GM21390 (cell line): ENCODE data around the gene ADAMTS2.

ENCODE experiments used
- ATAC-seq: cut with Tn5 transposase; IDR thresholded peaks from one replicate; pipeline ENCODE4 v1.9.1; 2021; ENCODE audit not compliant: unreplicated experiment

Gene ADAMTS2

DNA sequence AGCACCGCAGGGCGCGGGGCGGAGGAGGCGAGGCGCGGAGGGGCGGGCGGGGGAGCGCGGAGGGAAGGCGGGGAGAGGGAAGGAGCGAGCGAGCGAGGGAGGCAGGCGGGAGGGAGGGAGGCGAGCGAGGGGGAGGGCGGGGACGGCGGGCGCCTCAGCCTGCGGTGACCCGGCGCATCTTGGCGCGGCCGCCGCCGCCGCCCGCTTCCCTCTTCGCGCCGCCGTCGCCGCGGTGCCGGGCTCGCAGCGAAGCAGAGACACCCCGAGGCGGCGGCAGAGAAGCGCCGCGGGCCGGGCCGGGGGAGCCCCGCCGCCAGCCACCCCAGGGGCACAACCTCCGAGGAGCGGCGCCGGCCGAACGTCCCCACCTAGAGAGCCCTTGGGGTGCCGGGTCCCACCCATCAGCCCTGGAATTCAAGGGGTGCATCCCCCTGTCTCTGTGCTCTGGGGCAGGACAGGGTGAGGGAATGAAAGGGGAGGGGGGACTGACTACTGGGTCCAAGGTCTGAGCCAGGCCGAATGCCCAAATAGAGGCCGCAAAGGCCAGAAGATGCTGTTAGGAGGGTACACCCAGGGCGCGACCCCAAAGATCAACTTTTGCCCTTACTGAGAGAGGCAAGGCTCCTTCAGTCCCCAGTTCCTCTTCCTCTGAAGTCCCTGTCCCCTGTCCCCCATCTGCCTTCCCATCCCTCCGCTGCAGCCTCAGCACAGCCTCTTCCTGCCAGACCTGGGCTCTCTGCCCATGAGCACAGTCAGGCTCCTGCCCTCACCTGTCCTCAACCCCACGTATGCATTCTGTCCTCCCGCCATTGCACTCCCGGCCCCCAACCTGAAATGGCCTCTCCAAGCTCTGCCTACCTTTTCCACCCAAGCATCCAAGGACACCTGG lies at the start of gene ADAMTS2:
Gene ADAMTS2 (minus strand): TSS at position 29 of the 889 bp plus-strand sequence. CDS start 133 bp downstream, outside the sequence.
- no peak for ATAC-seq

DNA sequence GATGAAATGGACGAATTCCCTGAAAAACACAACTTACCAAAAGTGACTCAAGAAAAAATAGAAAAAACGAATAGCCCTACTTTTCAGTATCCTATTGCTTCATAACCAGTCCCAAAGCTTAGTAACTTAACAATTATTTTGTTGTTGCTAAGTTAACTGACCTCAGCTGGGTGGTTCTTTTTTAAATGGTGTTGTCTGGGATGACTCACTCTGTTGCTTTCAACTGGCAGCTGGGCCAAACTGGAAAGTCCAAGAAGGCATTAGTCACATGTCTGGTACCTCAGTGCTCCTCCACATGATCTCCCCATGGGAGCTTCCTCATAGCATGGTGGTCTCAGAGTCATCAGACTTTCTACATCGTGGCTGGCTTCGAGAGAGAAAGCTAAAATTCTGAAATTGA lies 47.8 kb upstream of the ADAMTS2 start:
- ATAC-seq, result no peak

DNA sequence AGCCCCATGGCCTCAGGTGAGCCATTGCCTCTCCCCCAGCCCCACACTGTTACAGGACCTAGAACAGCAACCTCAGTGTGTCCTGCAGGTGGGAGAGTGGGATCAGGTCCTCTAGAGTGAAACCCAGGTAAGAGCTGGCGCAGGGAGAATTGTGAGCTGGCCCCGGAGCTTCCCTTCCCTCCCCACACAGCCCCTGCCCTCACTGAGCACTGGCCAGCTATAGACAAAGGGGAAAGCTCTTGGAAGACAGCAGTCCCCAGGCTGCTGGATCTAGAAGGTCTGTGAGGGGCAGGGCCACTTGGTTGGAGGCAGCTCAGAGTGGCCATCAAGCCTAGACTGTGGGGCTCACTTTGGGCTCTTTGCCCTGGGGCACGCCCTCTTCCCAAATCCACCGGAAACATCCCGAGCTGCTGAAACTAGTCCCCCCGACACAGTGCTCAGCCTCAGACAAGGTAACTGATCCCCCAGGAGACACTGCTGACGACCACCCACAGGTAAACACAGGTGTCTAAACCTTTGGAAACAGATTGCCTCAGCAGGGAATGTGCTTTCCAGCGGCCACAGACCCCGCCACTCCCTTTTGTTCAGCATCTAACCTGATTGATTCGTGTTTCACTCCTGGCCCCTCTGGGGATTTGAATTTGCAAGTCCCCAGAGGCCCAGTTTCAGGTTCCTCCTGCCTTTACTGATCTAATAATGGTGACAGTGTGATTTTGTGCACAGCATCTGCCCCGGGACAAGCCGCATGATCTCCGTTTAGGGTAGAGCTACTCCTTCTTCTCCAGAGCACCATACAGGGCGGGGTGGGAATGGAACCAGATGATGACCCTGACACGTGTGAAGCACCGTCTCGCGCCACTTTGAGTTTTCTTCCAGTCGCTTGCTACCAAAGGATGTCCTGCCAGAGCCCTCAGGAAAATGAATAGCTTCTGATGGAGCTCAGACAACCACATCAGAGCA lies 42.2 kb upstream of the ADAMTS2 start:
- ATAC-seq, result no peak

GRCh38 chr5:179385914-179386313 lies 40.7 kb upstream of the ADAMTS2 start:
- ATAC-seq, result no peak

DNA sequence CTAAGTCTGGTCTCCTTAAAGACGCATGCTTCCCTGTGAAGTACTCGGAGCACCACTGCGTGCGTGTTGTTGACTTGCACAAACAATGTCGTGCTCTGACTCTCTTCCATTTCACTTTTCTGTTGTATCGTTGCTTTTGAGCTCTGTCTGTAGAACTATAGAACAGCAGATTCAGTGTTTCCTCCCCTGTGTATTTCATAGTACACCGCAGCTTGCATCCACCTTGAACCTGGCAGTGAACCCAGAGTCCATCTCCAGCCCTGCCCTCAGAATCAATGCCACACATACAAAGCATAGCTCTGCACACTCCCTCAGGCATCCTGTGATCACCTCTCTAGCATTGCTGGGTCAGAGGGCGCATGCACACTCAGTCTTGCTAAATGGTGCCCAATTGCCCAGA lies 37.2 kb upstream of the ADAMTS2 start:
- no peak for ATAC-seq

- ATAC-seq, result no peak
Measured at GRCh38 chr5:179381691-179382090, 36.4 kb upstream of the ADAMTS2 start.

GRCh38 chr5:179380211-179381035 lies 35.2 kb upstream of the ADAMTS2 start:
- no peak for ATAC-seq

GRCh38 chr5:179379321-179379890 lies 34.1 kb upstream of the ADAMTS2 start:
- ATAC-seq, result no peak

DNA sequence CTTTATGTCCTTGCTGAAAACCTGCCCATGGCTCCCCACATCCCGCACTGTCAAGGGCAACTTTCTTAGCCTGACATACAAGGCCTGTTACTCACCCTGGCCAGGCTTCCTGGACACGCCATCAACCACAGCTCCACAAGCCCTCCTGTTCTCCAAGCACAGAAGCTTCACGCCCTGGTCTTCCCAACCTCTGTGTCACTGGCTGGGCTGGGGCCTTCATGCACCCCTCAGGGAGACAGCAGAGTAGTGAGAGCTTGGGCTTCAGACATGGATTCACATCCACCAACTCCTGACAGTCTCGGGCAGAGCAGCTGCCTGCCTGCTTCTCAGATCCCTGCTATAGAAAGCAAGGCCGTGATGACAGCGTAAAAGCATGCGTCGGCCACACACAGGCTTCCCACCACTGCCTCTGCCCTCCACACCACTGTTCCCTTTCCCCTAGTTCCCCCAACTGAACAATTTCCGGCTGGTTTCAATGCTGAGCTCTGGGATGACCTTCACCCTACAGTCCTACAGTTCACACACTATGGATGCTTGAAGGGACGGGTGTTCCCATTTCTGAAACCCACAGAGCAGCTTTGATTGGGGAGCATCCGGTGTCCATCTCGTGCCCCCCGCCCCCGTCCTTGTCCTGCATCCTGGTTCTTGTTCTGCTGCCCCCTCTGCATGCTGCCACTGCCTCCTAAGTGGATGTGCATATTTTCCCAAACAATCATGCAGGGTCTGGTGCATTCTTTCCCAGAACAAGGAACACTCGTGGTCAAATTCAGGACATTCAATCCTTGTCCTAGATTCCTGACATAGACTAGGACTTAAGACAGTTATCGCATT lies 33.4 kb upstream of the ADAMTS2 start:
- ATAC-seq, result no peak

GRCh38 chr5:179378116-179378440 lies 32.8 kb upstream of the ADAMTS2 start:
- no peak for ATAC-seq

DNA sequence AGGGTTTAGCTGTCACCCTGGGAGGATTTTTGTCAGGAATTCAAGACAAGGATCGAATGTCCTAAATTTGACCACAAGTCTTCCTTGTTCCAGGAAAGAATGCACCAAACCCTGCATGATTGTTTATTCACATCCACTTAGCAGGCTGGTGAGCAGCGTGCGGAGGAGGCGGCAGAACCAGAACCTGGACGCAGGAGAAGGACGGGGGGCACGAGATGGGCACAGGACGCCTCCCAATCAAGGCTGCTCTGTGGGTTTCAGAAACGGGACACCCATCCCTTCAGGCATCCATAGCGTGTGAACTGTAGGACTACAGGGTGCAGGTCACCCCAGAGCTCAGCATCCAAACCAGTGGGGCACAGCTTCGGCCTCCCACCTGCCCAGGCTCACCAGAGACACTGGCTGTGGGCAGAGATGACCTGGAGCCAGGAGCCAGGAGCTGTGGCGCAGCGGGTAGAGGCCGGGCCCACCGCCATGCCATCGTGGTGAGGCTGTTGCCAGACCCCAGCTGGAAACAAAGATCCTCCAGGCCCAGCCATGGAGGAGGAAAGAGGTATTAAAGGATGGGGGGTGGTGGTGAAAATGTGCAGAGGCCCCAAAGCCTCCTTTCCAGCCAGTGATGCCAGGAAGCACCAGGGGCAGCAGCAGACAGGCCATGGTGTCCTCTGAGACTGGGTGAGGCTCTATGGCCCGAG lies 32.3 kb upstream of the ADAMTS2 start:
- no peak for ATAC-seq

DNA sequence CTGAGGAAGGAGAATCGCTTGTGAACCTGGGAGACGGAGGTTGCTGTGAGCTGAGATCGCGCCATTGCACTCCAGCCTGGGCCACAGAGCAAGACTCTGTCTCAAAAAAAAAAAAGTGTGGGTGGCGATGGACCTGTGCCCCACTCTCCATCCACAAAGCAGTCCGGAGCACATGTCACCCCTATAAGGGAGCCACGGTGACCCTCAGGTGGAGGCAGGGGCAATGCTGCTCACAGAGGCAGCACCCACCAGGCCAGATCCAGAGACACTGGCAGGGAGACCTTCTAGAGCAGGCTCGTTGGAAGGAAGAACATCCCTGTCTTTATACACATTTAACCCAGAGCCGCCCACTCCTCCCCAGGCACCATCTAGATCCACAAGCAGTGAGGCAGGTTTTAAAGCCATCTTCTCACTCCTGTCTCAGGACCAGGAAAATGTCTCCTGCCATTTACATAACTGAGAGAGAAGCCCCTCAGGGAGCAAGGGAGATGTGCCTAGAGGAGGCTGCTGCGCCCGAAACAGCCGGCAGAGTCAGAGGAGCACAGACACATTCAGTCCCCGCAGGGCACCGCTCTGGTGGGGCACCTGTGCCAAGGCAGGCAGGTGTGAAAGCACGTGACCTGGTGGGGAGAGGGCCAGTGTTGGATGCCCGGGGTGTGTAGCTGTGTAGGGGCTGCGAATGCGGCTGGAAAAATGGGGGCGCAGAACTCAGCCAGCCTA lies 31.6 kb upstream of the ADAMTS2 start:
- no peak for ATAC-seq

DNA sequence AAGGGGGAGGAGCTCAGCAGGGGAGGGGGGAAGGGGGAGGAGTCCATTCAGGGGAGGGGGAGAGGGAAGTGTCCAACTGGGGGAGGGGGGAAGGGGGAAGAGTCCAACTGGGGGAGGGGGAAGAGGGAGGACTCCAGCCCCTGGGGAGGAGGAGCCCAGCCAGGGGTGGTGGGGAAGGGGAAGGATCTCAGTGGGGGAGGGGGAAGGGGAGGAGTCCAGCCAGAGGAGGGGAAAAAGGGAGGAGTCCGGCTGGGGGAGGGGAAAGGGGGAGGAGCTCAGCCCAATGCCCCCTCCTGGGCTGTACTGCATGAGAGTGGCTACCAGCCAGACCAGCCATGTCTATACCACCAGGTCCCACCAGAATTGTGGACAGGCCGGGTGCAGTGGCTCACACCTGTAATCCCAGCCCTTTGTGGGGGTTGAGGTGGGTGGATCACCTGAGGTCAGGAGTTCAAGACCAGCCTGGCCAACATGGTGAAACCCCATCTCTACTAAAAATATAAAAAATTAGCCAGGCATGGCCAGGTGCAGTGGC lies 30.6 kb upstream of the ADAMTS2 start:
- ATAC-seq, result no peak

- ATAC-seq, result no peak
Measured at GRCh38 chr5:179375236-179375685, 30.0 kb upstream of the ADAMTS2 start.

DNA sequence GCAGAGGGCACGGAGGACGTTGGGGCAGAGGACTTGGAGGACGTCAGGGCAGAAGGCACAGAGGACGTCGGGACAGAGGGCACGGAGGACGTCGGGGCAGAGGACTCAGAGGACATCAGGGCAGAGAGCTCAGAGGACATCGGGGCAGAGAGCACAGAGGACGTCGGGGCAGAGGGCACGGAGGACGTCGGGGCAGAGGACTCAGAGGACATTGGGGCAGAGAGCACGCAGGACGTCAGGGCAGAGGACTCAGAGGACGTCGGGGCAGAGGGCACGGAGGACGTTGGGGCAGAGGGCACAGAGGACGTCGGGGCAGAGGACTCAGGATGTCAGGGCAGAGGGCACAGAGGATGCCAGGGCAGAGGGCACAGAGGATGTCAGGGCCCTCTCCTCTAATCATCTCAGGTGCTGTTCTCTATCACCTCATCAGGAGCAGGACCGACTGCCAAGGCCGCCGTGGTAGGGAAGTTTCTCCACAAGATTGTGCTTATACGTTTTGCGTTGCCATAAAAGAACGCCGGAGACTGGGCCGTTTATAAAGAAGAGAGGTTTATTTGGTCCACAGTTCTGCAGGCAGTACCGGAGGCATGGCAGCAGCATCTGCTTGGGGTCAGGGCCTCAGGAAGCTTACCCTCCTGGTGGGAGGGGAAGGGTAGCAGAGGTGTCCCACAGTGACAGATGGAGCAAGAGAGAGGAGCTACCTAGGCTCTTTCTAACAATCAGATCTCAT lies 29.4 kb upstream of the ADAMTS2 start:
- no peak for ATAC-seq

- ATAC-seq, result no peak
Measured at GRCh38 chr5:179373961-179374505, 28.8 kb upstream of the ADAMTS2 start.
